GM13976 (cell line): Measurements from ENCODE around the gene NKX2-2.

Experiments
- DNase-seq: peaks from one replicate; pipeline ENCODE4 v3.0.0; 2012; ENCODE audit warnings: low spot score
- in situ Hi-C: fragments of 300-500 bp; cut with MboI; formaldehyde crosslinking; loops from one replicate; pipeline ENCODE4 v1.12.0; 2022; ENCODE audit warnings: low sequenced_read_pairs, mixed read lengths, inconsistent platforms; ENCODE audit not compliant: unreplicated experiment
- TF ChIP-seq, protein P1 (sequence below): IDR thresholded peaks from 2 replicates; pipeline ENCODE4 v1.5.1; 2012; ENCODE audit warnings: borderline replicate concordance, mild to moderate bottlenecking; ENCODE audit not compliant: insufficient read depth; ENCODE audit errors: extremely low read depth, missing control alignments, control extremely low read depth

The NKX2-2 gene

GRCh38 chr20:21510414-21511384 is 3.2 kb downstream of the NKX2-2 start:
- peak; percentile 51 for DNase-seq
- in situ Hi-C loops, result loop anchor here (25.0 kb wide), 2 partner anchors 398 to 1148 kb away; partner anchors contain the start of genes INSM1 and LINC00237

DNA sequence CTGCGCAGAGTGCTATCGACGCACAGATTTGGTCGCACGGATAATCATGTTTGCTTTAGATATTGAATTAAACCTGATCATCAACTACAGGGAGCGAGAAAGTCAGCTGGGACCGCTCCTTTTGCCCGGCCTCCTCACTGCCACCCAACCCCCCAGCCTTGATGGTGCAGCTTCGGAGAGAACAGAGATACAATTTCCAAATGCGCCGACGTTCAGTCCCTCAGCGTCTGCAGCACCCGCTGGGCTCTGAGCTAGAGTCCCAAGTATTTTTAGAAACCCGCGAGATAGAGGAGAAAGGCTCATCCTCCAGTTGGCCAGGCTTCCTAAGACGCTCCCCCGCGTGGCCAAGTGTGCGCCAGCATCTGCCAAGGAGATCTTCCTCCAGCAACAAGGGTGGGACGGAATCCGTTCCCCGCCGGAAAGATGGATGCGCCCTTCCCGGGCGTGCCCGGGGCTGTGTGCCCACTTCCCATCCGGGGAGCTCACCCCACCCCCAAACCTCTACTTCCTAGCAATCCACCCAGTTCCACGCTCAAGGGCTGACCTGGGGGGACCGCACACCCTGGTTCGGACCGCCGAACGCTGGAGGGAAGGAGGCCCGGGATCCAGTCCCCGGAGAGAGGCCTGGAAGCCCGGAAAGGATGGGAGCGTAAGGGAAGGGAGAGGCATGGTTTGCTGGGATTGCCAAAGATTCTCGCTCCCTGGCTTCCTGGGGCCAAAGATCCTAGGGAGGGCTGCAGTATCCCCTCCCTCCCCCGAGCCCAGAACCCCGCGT is 4.1 kb downstream of the NKX2-2 start:
- TF ChIP-seq, protein P1, sequence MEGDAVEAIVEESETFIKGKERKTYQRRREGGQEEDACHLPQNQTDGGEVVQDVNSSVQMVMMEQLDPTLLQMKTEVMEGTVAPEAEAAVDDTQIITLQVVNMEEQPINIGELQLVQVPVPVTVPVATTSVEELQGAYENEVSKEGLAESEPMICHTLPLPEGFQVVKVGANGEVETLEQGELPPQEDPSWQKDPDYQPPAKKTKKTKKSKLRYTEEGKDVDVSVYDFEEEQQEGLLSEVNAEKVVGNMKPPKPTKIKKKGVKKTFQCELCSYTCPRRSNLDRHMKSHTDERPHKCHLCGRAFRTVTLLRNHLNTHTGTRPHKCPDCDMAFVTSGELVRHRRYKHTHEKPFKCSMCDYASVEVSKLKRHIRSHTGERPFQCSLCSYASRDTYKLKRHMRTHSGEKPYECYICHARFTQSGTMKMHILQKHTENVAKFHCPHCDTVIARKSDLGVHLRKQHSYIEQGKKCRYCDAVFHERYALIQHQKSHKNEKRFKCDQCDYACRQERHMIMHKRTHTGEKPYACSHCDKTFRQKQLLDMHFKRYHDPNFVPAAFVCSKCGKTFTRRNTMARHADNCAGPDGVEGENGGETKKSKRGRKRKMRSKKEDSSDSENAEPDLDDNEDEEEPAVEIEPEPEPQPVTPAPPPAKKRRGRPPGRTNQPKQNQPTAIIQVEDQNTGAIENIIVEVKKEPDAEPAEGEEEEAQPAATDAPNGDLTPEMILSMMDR, result no peak
- in situ Hi-C loops, result loop anchor here (10.0 to 25.0 kb wide), 3 partner anchors 397 to 1147 kb away; partner anchors contain the start of genes INSM1 and LINC00237
- peak; percentile 35 for DNase-seq

More at GRCh38 chr20:21510414-21511384, 3.2 kb downstream of the NKX2-2 start:
- TF ChIP-seq, protein P1, result no peak

- in situ Hi-C loops, result loop anchor here (10.0 to 25.0 kb wide), 3 partner anchors 397 to 1147 kb away; partner anchors contain the start of genes INSM1 and LINC00237
- peak; percentile 18 for DNase-seq
- TF ChIP-seq, protein P1, result no peak
Measured at GRCh38 chr20:21509079-21509596, 4.7 kb downstream of the NKX2-2 start.

GRCh38 chr20:21508230-21509078 is 5.4 kb downstream of the NKX2-2 start:
- peak; percentile 21 for DNase-seq
- TF ChIP-seq, protein P1, result no peak
- in situ Hi-C loops, result loop anchor here (10.0 to 25.0 kb wide), 3 partner anchors 396 to 1146 kb away; partner anchors contain the start of genes INSM1 and LINC00237

DNA sequence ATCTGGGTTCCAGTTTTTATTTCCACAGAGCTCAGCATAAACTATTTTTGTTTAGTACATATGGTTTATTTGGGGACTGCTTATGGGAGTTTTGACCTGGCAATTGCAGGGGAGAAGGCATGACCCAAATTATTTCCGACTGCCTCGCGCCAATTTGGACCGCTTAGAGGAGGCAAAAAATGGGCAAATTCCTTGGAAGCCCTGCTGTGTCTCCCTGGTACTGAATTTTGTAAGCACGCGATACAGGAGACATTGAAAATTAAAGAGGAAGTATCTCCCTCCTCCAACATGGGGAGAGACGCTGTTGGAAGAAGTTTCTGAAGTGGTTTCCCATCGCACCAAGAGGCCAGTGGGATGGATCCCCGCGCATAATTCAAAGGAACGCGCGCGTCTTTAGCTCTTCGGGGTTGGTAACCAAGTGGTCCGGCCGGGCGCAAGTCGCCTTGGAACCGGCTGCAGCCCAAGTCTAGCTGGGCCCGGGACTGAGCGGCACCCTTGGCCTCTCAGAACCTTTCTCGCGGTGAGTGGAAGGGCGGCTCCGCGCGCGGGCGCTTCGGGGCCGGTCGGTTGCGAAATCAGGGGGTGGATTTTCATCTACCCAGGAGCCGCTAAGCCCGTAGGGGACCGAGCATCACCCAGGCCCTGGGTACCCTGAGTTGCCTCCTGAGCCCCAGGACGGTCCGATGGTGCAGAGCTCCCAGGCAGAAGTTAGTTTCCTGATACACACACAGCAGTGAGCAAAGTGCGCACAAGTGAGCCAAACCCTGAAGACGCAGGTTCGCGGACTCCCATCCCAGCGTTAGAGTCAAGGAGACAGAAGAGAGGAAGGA is 6.2 kb downstream of the NKX2-2 start:
- peak; percentile 24 for DNase-seq
- TF ChIP-seq, protein P1, result no peak
- in situ Hi-C loops, result loop anchor here (10.0 to 25.0 kb wide), 3 partner anchors 395 to 1145 kb away; partner anchors contain the start of genes INSM1 and LINC00237
